HUES64 (cell line): Measurements from ENCODE around the gene KRT14.
"Not testable (repeated sequence)": the region's sequence is repeated elsewhere in the genome, so short reads cannot be mapped to it uniquely, and the experiment has no call there.

Source experiments
- H3K27ac ChIP-seq: 2 replicates; pipeline ENCODE4 v1.7.0; 2013; ENCODE audit warnings: low read depth, low read length, inconsistent platforms
- H3K27me3 ChIP-seq: 2 replicates; pipeline ENCODE4 v1.6.1; 2013; ENCODE audit warnings: mild to moderate bottlenecking, low read length; ENCODE audit not compliant: insufficient read depth
- H3K36me3 ChIP-seq: 2 replicates; pipeline ENCODE4 v1.6.1; 2013; ENCODE audit warnings: mild to moderate bottlenecking, low read length; ENCODE audit not compliant: insufficient read depth
- H3K4me1 ChIP-seq: 2 replicates; pipeline ENCODE4 v1.6.1; 2013; ENCODE audit warnings: mild to moderate bottlenecking, low read length, moderate library complexity; ENCODE audit not compliant: insufficient read depth
- H3K4me3 ChIP-seq: 2 replicates; pipeline ENCODE4 v1.5.1; 2013; ENCODE audit warnings: mild to moderate bottlenecking, low read length, moderate library complexity
- H3K9ac ChIP-seq: 2 replicates; pipeline ENCODE4 v1.6.1; 2013; ENCODE audit warnings: mild to moderate bottlenecking, low read depth, low read length
- H3K9me3 ChIP-seq: 2 replicates; pipeline ENCODE4 v1.6.1; 2013; ENCODE audit warnings: low read depth, low read length; ENCODE audit not compliant: insufficient read depth
- WGBS: fragments of 150-250, 120-280 bp; methylation state at CpG from one replicate; pipeline ENCODE4 v1.1.7; 2013; ENCODE audit warnings: missing lambda C conversion rate; 5-methylcytosine and 5-hydroxymethylcytosine counted together

KRT14 gene

DNA sequence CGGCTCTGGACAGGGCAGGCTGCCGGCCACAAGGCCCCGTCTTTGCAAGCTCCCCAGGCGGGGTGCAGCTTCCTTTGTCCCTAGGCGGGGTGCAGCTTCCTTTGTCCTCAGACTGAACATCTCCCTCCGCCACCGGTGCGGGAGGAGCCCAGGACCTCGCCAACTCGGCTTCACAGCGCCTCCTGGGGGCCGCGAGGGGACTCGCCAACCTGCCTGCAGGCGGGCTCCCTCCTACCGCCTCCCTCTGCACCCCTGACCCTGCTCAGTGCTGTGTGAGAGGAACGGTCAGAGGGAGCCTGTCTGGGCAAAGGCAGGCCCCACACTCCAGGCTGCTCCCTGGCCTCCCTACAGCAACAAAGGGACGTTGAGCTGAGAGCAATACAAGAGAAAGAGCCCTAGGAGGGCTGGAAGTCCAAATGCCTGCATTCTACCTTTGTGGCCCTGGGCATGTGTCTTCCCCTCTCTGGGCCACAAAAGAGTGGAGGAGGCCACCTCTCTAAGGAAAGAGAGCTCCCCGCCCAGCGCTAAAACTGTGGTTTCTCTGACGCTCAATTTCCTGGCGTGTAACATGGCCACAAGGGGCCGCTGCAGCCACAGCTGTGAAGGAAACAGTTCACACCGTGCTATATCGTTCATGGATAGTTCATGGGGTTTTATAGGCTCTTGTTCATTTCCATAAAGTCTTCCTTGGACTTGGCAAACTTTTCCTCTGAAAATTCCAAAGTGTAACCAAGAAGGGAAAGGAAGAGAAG is 37.7 kb downstream of the KRT14 start:
- peaks cover 13% of the 10 kb centered on the region; the same call in 1 of the 2 replicates for H3K4me1 ChIP-seq
- no peaks in the 10 kb centered on the region for H3K36me3 ChIP-seq
- peak overlapping the region; percentile 32 for H3K4me3 ChIP-seq
- H3K27ac ChIP-seq: peak overlapping the region; percentile 73
- no peaks in the 10 kb centered on the region for H3K9me3 ChIP-seq
- peak overlapping the region; percentile 68 for H3K9ac ChIP-seq
- 2% methylated on average over 25 of the region's 25 CpGs for WGBS
- H3K27me3 ChIP-seq: no peaks in the 10 kb centered on the region; the same call in 1 of the 2 replicates

DNA sequence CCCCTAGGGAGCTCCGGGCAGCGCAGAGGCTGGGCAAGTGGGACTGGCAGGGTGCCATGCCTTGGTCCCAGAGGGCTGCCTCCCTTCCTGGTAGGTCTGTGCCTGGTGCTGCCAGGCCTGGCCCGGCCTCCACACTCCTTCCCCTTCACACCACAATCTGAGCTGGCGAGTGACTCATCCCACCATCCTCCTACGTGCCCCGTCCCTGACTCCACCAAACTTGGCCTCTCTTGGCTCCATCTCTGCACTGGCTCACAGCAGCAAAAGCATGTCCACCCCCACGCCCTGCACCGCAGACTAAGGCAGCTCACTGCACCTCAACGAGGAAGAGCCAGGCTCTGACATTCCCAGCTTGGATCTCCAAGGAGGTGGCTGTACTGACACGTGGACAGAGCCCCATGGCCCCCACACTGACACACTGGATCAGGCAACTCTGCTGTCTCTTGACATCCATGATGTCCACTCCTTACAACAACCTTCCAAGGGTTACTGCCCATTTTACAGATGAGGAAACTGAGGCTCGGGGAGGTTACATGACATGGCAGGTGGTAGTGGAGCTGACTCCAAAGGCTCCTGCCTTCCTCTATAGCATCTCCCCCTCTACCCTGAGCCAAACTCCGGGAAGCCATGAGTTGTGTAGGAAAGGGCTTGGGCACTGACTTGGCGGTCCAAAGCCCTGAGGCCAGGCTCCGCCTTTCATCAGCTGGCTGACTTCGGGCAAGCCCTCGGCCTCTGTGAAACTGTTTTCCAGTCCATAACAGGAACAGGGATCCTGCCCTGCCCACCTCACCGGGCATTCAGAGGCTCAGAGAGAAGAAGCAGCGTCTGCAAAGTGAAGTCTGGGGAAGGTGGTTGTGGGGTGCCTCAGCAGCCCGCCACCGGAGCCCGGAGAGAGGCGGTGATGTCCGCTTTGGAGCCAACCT is 38.5 kb downstream of the KRT14 start:
- H3K4me3 ChIP-seq: peak overlapping the region; percentile 32
- peak overlapping the region; percentile 68 for H3K9ac ChIP-seq
- no peak overlapping the region; the same call in 1 of the 2 replicates for H3K27ac ChIP-seq
- no peaks in the 10 kb centered on the region; the same call in 1 of the 2 replicates for H3K27me3 ChIP-seq
- H3K36me3 ChIP-seq: no peaks in the 10 kb centered on the region
- 69% methylated on average over 23 of the region's 23 CpGs for WGBS
- peaks cover 13% of the 10 kb centered on the region; the same call in 1 of the 2 replicates for H3K4me1 ChIP-seq
- no peaks in the 10 kb centered on the region for H3K9me3 ChIP-seq

DNA sequence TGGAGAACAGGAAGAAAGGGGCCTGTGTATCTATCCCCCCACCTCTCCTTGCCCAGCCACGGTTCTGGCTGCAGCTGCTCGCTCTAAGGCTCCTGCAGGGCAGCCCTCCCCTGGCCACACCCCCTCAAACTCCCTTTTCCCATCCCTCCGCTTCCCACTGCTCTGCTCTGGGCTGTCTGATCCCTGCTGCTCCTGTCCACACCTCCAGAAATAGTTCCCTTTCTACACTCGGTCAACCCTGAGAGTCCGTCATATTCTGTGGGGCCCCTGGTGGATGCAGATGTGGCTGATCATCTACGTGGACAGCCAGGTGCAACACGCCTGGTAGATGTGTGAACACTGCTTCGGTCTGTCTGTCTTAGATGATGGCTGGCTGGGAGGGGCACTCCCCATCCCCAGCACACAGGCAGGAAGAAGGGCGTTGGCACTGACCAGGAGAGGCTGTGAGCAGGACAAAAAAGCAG is 39.3 kb downstream of the KRT14 start:
- no peak overlapping the region for H3K4me3 ChIP-seq
- peaks cover 13% of the 10 kb centered on the region; the same call in 1 of the 2 replicates for H3K4me1 ChIP-seq
- H3K9ac ChIP-seq: no peak overlapping the region
- H3K27me3 ChIP-seq: no peaks in the 10 kb centered on the region; the same call in 1 of the 2 replicates
- no peaks in the 10 kb centered on the region for H3K36me3 ChIP-seq
- H3K9me3 ChIP-seq: no peaks in the 10 kb centered on the region
- H3K27ac ChIP-seq: no peak overlapping the region
- 60% methylated on average over 9 of the region's 9 CpGs for WGBS

DNA sequence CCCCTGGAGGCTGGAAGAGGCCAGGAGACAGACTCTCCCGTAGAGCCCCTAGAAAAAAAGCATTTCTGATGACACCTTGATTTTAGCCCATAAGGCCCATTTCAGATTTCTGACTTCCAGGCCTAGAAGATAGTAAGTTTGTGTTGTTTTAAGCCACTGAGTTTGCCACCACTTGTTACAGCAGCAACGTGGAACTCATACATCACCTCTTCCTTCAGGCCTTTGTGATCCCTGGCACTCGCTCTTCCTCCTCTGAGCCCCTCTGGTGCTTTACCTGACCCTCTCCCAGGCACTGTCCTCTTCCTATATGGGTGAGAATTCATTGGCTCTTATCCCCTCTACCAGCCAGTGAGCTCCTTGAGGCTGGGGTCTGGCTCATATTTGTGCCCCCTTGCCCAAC is 39.9 kb downstream of the KRT14 start:
- H3K36me3 ChIP-seq: no peaks in the 10 kb centered on the region
- 96% methylated on average over 3 of the region's 3 CpGs for WGBS
- H3K27me3 ChIP-seq: no peaks in the 10 kb centered on the region; the same call in 1 of the 2 replicates
- no peak overlapping the region for H3K9ac ChIP-seq
- H3K27ac ChIP-seq: no peak overlapping the region
- no peak overlapping the region for H3K4me3 ChIP-seq
- H3K4me1 ChIP-seq: peaks cover 13% of the 10 kb centered on the region; the same call in 1 of the 2 replicates
- H3K9me3 ChIP-seq: no peaks in the 10 kb centered on the region

DNA sequence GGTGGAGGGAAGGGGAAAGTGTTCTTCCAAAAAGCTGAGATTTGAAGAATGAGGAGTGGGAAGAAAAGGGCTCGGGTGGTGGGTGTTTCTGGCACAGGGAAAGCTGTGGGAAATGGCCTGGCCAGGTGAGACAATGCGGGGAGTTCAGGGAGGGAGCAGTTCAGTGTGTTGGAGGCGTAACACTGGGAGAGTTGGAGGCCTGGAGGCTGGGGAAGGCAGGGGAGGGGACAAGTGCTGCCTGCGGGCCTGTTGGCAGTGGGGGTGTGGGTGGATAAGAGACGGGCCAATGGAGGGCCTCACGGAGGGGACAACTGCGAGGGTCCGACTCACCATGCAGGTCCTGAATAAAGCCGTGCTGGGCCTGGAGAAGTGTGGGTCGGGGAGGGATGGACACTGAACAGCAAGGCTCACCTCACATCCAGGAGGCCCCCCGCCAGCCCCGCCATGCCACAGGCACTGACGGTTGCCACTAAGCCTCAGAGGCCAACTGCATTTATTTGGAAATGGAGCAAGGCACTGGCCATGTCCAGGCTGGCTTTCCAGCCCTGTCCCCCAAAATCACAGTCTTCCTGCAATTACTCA is 40.8 kb downstream of the KRT14 start:
- Histone ChIP-seq H3K27ac (no peak overlapping the region), H3K4me1 (peaks cover 13% of the 10 kb centered on the region; the same call in 1 of the 2 replicates)

DNA sequence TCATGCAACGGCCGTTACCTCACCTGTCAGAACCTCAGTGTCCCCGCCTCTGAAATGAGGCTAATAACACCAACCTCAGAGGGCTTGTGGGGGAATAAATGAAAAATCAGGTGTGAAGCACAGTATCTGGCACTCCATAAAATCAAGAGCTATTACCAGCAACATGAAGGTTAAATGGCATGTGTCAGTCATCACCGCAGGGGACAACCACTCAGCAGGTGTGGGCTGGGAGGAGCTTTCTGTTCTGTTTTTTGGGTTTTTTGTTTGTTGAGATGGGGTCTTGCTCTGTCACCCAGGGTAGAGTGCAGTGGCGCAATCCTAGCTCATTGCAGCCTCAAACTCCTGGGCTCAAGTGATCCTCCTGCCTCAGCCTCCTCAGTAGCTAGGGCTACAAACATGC is 41.8 kb downstream of the KRT14 start:
- peaks cover 13% of the 10 kb centered on the region; the same call in 1 of the 2 replicates for H3K4me1 ChIP-seq
- no peak overlapping the region for H3K4me3 ChIP-seq

More for the DNA sequence above, 40.8 kb downstream of the KRT14 start:
- H3K9ac ChIP-seq: no peak overlapping the region
- no peaks in the 10 kb centered on the region for H3K9me3 ChIP-seq
- H3K36me3 ChIP-seq: no peaks in the 10 kb centered on the region
- no peak overlapping the region for H3K4me3 ChIP-seq
- H3K27me3 ChIP-seq: no peaks in the 10 kb centered on the region; the same call in 1 of the 2 replicates
- 81% methylated on average over 13 of the region's 13 CpGs for WGBS

DNA sequence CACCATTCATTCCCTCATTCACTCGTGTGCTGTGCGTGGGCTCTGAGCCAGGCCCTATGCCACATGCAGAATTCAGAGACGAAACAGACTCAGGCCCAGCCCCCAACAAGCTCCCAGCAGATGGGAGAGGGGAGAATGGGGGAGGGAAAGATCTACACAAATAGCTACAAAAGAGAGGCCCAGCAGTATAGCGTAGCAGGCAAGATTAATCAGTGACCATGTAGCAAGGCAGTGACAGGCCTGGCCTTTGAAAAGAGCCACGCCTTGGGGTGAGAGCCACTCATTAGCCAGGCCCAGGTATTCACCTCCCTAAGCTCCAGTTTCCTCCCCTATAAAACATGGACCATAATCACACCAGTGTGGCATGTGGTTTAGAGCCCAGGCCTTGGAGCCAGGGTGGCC is 42.2 kb downstream of the KRT14 start:
- H3K9ac ChIP-seq: no peak overlapping the region
- H3K4me1 ChIP-seq: peaks cover 13% of the 10 kb centered on the region; the same call in 1 of the 2 replicates
- H3K27ac ChIP-seq: no peak overlapping the region; the same call in 1 of the 2 replicates
- no peaks in the 10 kb centered on the region for H3K9me3 ChIP-seq
- H3K27me3 ChIP-seq: no peaks in the 10 kb centered on the region; the same call in 1 of the 2 replicates
- H3K36me3 ChIP-seq: no peaks in the 10 kb centered on the region
- no peak overlapping the region for H3K4me3 ChIP-seq
- WGBS: 41% methylated on average over 5 of the region's 5 CpGs

More for the DNA sequence above, 41.8 kb downstream of the KRT14 start:
- no peaks in the 10 kb centered on the region; the same call in 1 of the 2 replicates for H3K27me3 ChIP-seq
- H3K36me3 ChIP-seq: no peaks in the 10 kb centered on the region
- H3K9ac ChIP-seq: no peak overlapping the region
- no peaks in the 10 kb centered on the region for H3K9me3 ChIP-seq
- H3K27ac ChIP-seq: no peak overlapping the region; the same call in 1 of the 2 replicates
- 79% methylated on average over 5 of the region's 5 CpGs for WGBS

DNA sequence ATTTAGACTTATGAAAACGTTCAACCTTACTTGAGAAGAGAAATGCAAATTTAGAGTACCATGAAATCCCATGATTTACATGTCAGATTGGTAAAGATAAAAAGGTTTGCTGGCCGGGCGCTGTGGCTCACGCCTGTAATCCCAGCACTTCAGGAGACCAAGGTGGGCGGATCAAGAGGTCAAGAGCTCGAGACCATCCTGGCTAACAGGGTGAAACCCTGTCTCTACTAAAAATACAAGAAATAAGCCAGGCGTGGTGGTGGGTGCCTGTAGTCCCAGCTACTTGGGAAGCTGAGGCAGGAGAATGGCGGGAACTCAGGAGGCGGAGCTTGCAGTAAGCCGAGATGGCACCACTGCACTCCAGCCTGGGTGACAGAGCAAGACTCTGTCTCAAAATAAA is 43.9 kb downstream of the KRT14 start:
- not testable (repeated sequence) for H3K27me3 ChIP-seq, H3K9me3 ChIP-seq, H3K27ac ChIP-seq, H3K4me3 ChIP-seq, H3K9ac ChIP-seq, H3K36me3 ChIP-seq
- WGBS: 86% methylated on average over 10 of the region's 10 CpGs
- peaks cover 20% of the 10 kb centered on the region; the same call in 1 of the 2 replicates for H3K4me1 ChIP-seq

DNA sequence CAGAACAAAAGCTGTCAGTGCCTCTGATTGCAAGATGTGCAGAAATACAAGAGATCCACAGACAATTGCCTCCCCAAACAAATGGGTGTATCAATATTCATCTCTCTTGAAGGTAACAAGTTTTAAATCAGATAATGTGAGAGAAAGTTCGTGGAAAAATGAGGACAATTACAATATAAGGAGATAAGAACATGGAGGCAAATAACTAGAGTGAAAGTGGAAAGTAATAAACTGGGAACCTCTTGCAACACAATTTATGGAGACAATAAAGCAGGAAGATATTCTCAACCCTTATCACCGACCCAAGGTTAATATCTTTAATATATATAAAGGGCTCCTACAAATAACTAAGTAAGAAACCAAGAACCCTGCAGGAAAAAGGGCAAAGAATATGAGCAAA is 44.3 kb downstream of the KRT14 start:
- Histone ChIP-seq H3K9ac (no peak overlapping the region), H3K4me3 (no peak overlapping the region), H3K36me3 (no peaks in the 10 kb centered on the region), H3K27ac (no peak overlapping the region), H3K9me3 (no peaks in the 10 kb centered on the region), H3K4me1 (peaks cover 20% of the 10 kb centered on the region; the same call in 1 of the 2 replicates), H3K27me3 (no peaks in the 10 kb centered on the region)
- WGBS: 88% methylated on average over 1 of the region's 2 CpGs

DNA sequence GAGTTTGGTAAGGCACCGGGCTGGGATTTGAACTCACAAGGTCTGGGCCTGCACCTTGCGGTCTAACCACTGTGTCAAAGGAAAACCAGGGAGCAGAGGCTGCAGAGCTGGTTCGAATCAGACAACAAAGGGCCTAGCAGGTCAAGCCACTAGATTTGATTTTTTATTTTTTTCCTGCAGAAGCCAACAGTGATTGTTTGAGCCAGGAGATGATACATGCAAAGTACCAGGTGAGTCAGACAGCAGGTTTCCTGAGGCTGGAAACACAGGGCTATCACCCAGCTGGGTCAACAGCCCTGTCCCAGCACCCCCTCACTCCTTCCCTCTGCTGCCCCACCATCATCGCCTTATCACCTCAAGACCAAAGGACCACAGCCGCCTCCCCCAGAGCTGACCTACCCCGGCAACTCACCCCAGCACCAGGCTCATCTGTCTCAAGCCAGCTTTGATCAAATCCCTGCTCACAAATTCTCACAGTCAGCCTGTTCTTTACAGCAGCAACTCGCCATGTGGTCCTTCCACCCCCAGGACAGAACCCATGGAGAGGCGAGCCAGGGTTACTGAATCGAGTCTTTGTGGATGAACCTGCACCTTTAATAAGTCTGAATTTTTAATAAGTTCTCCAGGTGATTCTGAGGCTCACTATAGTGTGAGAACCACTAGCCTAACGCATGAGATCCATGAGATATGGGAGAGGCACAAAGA is 45.6 kb downstream of the KRT14 start:
- WGBS: 90% methylated on average over 10 of the region's 10 CpGs
- Histone ChIP-seq H3K36me3 (no peaks in the 10 kb centered on the region), H3K27ac (no peak overlapping the region), H3K9ac (no peak overlapping the region), H3K27me3 (no peaks in the 10 kb centered on the region), H3K4me3 (no peak overlapping the region), H3K9me3 (no peaks in the 10 kb centered on the region), H3K4me1 (peaks cover 20% of the 10 kb centered on the region; the same call in 1 of the 2 replicates)
